HG03045 (cell line): ENCODE results near the gene EHD2.
A peak's percentile ranks its signal among the peaks of the same experiment; 100 is the strongest.
"Not testable (repeated sequence)": the region's sequence is repeated elsewhere in the genome, so short reads cannot be mapped to it uniquely, and the experiment has no call there.

Source experiments
- ATAC-seq: cut with Tn5 transposase; IDR thresholded peaks from one replicate; pipeline ENCODE4 v1.9.1; 2021; ENCODE audit warnings: mild to moderate bottlenecking, moderate library complexity; ENCODE audit not compliant: unreplicated experiment

The EHD2 gene

DNA sequence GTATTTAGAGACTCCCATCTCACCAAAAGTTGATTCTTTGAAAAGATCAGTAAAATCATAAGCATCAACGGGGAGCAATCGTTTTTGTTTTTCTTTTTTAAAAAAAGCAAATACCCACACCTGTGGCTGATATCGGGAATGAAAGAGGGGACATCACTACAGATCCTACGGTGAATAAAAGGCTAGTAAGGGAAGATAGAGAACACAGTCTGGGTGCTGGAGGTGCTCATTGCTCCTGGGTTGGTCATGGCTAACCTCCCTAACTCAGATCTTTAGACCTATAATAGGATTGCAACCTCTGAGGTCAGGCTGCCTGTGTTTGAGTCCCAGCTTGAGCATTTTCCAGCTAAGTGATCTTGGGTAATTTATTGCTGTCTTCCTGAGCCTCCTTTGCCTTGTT lies 1.1 kb downstream of the EHD2 start:
- no peak for ATAC-seq

DNA sequence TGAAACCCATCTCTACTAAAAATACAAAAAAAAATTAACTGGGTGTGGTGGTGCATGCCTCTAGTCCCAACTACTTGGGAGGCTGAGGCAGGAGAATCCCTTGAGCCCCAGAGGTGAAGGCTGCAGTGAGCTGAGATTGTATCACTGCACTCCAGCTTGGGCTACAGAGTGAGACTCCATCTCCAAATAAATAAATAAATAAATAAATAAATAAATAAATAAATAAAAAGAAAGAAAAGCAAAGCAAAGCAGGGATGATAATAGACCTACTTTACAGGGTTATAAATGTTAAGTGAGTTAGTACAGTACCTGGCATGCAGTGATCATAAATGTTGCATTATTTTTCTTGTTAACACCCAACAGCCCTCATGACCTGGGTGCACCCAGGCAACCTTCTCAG lies 1.6 kb downstream of the EHD2 start:
- not testable (repeated sequence) for ATAC-seq

DNA sequence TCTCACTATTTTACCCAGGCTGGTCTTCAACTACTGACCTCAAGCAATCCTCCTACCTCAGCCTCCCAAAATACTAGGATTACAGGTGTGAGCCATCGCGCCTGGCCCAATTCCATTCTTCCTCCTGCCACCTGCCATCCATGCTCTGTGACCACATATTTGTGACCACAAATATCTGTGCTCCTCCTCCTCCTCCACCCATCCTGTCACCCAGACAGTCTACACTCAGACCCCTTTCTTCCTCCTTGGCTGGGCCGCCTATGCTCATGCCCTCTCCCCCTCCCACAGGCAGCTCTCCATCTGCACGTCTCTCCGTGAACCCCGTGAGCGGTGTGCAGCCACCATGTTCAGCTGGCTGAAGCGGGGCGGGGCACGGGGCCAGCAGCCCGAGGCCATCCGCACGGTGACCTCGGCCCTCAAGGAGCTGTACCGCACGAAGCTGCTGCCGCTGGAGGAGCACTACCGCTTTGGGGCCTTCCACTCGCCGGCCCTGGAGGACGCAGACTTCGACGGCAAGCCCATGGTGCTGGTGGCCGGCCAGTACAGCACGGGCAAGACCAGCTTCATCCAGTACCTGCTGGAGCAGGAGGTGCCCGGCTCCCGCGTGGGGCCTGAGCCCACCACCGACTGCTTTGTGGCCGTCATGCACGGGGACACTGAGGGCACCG lies 3.2 kb downstream of the EHD2 start:
- no peak for ATAC-seq

DNA sequence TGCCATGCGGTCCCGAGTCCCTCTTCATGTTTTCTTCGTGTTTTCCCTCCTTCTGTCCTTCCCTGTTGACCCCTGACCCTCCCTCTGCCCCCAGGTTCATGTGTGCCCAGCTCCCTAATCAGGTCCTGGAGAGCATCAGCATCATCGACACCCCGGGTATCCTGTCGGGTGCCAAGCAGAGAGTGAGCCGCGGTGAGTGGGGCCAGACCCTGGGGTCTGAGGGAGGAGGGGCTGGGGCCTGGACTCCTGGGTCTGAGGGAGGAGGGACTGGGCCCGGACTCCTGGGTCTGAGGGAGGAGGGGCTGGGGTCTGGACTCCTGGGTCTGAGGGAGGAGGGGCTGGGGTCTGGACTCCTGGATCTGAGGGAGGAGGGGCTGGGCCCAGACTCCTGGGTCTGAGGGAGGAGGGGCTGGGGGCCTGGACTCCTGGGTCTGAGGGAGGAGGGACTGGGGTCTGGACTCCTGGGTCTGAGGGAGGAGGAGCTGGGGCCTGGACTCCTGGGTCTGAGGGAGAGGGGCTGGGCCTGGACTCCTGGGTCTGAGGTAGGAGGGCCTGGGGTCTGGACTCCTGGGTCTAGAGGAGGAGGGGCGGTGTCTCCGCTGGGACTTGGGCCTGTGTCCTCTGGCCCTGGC lies 5.3 kb downstream of the EHD2 start:
- not testable (repeated sequence) for ATAC-seq

DNA sequence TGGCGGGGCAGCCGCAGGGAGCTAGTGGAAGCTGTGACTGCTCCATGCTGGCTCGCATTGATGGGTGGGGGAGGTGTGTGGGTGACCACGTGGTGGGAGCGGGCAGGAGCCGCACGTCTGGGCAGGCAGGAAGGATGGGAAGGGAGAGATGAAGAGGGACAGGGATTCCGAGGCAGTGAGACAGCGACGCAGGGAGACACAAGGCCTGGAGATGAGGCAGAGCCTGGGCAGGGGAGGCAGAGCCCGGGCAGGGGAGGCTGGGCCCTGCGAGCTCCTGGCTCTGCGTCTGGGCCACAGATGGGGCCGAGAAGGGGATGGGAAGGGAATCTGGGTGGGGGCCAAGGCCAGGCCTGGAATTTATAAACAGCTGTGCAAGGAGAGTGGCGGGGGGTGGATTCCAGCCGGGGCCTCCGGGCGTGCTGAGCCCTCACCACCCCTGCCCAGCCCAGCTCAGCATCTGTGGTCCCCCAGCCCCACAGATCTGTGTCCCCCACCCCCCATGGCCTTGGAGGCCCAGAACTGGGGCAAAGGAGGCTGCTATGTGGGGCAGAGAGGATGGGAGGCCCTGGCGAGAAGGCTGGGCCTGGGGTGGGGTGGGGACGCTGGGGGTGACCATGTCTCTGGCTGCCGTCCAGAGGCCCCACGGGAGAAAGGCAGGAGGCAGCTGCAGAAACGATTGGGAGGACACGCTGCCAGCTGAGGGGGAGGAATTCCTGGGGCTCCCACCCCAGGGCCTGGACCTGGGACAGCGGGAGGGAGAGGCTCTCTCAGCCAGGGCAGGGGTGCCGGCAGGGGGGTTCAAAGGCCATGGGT lies 6.0 kb downstream of the EHD2 start:
- no peak for ATAC-seq

DNA sequence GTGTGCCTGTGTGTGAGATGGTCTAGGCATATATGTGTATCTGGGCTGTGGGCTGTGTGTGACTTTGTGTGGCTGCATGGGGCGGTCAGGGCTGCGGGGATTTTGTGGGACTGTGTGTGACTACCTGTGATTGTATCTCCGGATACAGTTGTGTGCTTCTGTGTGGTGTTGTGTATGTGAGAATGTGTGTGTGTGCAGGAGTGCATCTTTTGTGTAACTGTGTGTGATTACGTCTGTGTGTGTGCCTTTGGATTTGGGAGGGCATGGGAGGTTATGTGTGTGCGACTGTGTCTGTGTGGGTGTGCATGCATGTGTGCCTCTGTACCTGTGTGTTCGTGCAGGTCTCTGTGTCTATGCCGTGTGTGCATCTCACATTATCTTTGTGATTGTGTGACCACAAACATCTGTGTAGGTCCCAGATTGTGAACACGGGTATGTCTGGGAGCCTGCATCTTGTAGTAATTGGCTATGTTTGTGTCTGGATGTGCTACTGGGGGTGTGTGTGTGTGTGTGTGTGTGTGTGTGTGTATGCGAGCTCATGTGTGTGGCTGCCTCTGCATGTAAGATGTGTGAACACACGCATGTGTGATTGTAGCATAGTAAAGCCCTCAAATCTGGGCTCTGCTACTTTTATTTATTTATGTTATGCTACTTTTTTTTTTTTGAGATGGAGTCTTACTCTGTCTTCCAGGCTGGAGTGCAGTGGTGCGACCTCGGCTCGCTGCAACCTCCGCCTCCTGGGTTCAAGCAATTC lies 7.6 kb downstream of the EHD2 start:
- ATAC-seq, result no peak

DNA sequence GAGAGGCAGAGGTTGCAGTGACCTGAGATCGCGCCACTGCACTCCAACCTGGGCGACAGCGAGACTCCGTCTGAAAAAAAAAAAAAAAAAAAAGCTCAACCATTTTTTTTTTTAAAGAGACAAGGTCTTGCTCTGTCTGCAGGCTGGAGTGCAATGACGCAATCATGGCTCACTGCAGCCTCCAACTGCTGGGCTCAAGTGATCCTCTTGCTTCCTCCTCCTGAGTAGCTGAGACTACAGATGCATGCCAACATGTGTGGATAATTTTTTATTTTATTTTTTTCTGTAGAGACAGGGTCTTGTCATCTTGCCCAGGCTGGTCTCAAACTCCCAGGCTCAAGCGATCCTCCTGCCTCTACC lies 10.3 kb downstream of the EHD2 start:
- no peak for ATAC-seq

DNA sequence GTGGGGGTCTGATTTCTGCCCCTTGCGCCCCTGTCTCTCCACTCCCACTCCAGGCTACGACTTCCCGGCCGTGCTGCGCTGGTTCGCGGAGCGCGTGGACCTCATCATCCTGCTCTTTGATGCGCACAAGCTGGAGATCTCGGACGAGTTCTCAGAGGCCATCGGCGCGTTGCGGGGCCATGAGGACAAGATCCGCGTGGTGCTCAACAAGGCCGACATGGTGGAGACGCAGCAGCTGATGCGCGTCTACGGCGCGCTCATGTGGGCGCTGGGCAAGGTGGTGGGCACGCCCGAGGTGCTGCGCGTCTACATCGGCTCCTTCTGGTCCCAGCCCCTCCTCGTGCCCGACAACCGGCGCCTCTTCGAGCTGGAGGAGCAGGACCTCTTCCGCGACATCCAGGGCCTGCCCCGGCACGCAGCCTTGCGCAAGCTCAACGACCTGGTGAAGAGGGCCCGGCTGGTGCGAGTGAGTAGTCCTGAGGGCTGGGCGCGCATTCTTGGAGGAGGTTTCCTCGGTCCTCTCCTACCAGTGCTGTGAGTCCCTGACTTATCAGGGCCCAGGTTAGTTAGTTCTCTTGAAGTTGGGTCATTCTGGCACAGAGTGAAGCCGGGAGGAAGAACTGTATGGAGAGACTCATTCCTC lies 12.7 kb downstream of the EHD2 start:
- no peak for ATAC-seq

DNA sequence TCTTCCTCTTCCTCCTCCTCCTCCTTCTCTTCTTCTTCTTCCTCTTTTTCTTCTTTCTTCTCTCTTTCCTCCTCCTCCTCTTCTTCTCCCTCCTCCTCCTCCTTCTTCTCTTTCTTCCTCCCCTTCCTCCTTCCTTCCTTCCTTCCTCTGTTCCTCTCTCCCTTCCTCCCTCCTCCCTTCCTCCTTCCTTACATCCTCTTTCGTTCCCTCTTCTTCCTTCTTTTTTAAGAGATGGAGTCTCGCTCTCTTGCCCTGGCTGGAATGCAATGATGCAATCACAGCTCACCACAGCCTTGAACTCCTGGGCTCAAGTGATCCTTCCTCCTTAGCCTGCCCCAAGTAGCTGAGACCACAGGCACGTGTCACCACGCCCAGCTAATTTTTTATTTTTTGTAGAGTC lies 13.2 kb downstream of the EHD2 start:
- no peak for ATAC-seq

DNA sequence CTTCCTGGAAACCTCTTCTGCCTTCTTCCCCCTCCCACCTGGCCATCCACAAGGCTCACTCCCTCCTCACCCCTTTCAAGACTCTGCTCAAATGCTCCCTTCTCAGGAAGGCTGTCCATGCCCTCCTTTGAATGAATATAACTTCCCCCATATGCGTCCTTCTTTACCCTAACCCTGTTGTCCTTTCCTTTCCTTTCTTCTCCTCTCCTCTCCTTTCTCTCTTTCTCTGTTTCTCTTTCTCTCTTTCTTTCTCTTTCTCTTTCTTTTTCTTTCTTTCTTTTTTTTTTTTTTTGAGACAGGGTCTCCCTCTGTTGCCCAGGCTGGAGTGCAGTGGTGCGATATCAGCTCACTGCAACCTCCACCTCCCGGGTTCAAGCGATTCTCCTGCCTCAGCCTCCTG lies 15.1 kb downstream of the EHD2 start:
- ATAC-seq, result not testable (repeated sequence)

DNA sequence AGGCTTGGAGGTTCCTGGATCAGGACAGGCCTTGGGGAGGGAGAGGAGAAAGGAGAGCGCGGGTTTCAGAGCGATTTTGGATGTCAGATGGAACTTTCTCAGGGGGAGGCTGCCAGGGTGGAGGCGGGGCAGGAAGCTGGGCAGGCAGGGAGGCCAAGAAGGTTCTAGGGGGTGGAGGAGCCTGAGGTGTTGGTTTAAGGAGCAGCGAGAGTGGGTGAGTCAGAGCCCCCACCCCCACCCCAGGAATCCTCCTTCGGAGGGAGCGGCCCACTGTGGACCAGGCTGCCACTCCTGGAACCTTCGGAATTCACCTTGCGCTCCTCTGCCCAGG lies 16.2 kb downstream of the EHD2 start:
- ATAC-seq, result no peak

DNA sequence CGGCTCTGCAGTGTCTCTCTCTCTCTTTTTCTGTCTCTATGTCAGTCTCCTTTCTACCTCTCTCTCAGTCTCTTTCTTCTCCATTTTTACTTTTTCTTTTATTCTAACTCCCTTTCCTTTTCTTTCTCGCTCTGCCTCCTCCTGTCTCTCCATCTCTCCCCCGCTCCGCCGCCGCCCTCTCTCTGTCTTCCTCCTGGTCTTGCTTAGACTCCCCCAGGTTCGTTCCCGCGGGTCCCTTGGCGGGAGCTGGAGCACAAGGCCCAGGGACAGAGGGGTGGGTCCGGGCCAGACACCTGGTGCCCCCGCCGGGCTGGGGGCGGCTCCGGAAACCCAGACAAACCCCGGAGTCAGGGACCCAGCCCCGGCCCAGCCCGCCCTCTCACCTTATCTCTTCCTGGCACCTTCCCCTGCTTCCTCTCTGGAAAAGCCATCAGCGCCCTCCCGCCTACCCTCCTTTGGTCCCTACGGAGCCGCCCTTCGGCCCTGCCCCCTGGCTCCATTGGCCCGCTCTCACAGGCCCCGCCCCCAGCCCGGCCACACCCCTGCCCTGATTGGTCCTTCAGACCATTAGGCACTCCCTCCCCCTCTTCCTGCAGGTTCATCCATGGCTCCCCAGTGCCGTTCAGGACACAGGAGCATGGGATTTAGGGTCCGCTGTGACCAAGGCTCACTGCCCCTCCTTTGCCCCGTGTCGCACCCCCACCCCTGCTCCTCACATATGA lies 16.7 kb downstream of the EHD2 start:
- no peak for ATAC-seq

DNA sequence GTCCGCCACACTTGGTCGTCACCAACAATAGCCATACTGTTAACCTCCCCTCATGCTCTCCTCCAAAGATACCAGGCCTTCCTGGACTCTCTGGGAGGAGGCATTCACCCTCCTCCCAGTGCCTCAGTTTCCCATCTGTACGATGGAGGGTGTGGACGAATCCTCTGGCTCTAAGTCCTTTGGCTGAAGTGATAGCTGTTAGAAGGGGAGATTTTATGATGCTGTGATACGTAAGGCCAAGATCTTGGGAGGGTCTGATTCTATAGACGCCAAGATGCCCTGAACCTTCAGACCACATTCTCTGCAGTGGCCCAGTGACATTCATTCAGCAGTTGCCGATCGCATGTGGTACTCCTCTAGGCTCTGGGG lies 17.3 kb downstream of the EHD2 start:
- no peak for ATAC-seq

DNA sequence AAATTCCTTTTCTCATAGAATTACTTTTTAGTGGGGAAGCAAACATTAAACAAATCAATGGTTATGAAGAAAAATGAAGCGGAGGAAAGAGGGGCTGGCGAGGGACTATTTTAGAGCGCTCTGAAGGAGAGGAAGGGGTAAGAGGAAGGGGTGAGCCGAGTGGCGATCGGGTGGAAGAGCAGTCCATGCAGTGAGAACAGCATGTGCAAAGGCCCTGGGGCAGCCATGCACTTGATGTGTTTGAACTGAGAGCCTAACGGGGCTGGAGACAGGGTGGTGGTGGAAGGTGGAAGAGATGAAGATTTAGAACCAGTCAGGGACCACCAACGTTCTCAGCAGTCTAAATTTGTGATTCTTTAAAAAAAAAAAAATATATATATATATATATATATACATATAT lies 17.7 kb downstream of the EHD2 start:
- no peak for ATAC-seq

DNA sequence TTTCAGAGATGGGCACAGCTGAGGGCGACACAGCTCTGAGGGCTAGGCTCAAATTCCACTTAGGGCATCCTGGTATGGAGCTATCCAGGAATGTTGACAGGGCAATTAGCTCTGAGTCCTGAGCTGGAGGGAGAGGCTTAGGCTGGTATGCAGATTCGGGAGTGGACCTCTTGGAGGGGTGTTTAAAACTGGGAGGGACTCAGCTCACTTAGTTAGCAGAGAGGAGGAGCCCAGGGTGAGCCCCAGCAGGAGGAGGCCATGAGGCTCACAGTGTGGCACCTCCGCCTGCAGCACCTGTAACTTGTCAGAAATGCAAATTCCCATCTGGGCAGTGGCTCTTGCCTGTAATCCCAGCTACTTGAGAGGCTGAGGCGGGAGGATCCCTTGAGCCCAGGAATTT lies 21.9 kb downstream of the EHD2 start:
- no peak for ATAC-seq

DNA sequence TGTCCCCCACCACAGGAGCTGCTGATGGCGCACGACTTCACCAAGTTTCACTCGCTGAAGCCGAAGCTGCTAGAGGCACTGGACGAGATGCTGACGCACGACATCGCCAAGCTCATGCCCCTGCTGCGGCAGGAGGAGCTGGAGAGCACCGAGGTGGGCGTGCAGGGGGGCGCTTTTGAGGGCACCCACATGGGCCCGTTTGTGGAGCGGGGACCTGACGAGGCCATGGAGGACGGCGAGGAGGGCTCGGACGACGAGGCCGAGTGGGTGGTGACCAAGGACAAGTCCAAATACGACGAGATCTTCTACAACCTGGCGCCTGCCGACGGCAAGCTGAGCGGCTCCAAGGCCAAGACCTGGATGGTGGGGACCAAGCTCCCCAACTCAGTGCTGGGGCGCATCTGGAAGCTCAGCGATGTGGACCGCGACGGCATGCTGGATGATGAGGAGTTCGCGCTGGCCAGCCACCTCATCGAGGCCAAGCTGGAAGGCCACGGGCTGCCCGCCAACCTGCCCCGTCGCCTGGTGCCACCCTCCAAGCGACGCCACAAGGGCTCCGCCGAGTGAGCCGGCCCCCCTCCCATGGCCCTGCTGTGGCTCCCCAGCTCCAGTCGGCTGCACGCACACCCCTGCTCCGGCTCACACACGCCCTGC lies 27.8 kb downstream of the EHD2 start:
- no peak for ATAC-seq

DNA sequence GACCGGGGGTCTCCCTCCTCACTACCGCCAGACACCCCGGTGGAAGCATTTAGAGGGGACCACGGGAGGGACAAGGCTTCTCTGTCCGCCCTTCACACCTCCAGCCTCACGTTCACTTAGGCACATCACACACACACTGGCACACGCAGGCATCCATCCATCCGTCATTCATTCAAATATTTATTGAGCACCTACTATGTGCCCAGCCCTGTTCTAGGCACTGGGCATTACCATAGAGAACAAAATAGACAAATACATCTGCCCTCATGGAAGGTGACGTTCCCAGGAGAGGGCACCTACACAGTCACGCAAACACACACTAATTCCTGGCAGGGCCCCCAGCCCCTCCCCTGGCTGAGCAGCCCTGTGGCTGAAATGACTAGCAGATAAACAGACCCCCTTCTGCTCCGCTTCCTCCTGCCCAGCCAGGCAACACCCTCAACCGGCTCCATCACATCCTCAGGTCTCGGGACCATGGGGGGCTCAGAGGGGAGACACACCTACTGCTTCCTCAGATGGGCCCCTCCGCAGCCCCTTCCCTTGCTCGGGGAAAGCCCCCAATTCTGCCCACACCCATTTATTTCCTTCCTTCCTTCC lies 28.4 kb downstream of the EHD2 start:
- no peak for ATAC-seq

DNA sequence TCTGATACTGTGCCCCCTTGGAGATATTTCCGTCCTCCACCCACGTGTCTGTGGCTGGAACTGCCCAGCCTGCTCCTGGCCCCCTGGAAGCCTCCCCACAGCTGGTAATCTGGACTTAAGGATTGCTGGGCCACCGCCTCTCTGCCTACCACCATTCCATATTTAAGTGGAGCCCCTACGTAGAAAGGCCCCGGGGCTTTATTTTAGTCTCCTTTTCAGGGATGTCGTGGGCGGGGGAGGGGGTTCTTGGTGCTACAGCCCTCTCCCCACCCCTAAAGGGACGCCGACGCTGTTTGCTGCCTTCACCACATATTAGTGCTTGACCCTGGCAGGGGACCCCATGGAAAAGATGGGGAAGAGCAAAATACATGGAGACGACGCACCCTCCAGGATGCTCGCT lies 29.4 kb downstream of the EHD2 start:
- no peak for ATAC-seq

DNA sequence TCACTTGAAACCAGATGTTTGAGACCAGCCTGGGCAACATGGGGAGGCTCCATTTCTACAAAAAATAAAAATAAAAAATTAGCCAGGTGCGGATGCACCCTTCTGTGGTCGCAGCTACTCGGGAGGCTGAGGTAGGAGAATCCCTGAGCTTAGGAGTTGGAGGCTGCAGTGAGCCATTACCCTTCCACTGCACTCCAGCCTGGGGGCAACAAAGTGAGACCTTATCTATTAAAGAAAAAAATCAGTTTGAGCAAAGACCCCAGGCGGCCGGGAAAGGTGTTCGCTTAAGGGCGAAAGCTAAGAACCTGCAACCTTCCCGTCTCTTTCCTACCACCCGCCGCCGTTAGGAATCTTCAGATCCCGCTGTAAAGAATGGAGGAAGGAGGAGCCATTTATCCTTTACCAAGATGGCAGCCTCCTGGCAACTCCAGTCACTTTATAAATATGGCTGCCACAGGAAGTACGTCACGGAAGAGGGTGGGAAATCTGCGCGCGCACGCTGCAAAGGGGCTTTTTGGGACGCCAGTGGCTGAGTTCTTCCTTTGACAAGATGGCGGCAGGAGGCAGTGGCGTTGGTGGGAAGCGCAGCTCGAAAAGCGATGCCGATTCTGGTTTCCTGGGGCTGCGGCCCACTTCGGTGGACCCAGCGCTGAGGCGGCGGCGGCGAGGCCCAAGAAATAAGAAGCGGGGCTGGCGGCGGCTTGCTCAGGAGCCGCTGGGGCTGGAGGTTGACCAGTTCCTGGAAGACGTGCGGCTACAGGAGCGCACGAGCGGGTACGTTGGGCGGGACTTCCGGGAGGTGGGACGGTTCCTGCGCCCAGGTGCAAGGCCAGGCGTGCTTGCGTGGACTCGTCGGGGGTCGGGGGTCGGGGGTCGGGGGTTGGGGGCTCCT lies 32.0 kb downstream of the EHD2 start, which contains the start of gene NOP53:
Gene NOP53 (plus strand): TSS at position 537 of the 892 bp plus-strand sequence. CDS start 14 bp downstream, at position 551.
- ATAC-seq, result peak; percentile 70
